Measurements from ENCODE around the gene STPG3.

- TF ChIP-seq CTCF (IDR thresholded peaks at IDR 0.05; ENCODE audit: low read depth, low read length, missing input control) = no peak
- no peak for TF ChIP-seq ATF3 (IDR thresholded peaks at IDR 0.05)
- no peak for TF ChIP-seq MAX (IDR thresholded peaks at IDR 0.05)
- TF ChIP-seq JUND (IDR thresholded peaks at IDR 0.05) = no peak
- TF ChIP-seq YY1 (IDR thresholded peaks at IDR 0.05) = no peak
- TF ChIP-seq EGR1 (IDR thresholded peaks at IDR 0.05; ENCODE audit: low read depth in 2 of 2) = no peak
- no peak for TF ChIP-seq REST (IDR thresholded peaks at IDR 0.05)
- no peak for TF ChIP-seq RAD21 (IDR thresholded peaks at IDR 0.05)
- no peak for TF ChIP-seq TAF1 (conservative IDR thresholded peaks at IDR 0.05)
- TF ChIP-seq GABPA (IDR thresholded peaks at IDR 0.05 in 1 of 2, conservative IDR thresholded peaks at IDR 0.05 in 1 of 2) = no peak
- TF ChIP-seq NR2F2 (IDR thresholded peaks at IDR 0.05) = no peak
These were observed 32.8 kb upstream of the STPG3 start for GRCh38 chr9:137218212-137218753.

All from liver (tissue), 3 donors.